GM10248 (cell line): ENCODE measurements around the gene PTOV1.

Experiments
- CTCF ChIA-PET: fragments of 300-600 bp; sonication (Branson Sonifier 250); formaldehyde crosslinking; extraction: SDS; loops from one replicate; lab custom pipeline; 2021; ENCODE audit warnings: antibody characterized with exemption; lab: Yijun Ruan, JAX
- POLR2A ChIA-PET: fragments of 350-650 bp; sonication (Branson Sonifier 250); formaldehyde crosslinking; extraction: SDS; loops from one replicate; lab custom pipeline; 2020; ENCODE audit warnings: antibody characterized with exemption; lab: Yijun Ruan, JAX
- DNase-seq: peaks from one replicate; pipeline ENCODE4 v3.0.0; 2012; ENCODE audit errors: extremely low spot score
- CTCF ChIP-seq: IDR thresholded peaks from 2 replicates; pipeline ENCODE4 v1.5.1; 2012; ENCODE audit warnings: mild to moderate bottlenecking, low read depth; ENCODE audit errors: extremely low read depth, missing control alignments, control extremely low read depth

PTOV1 gene

GRCh38 chr19:49823472-49823871, 27.5 kb upstream of the PTOV1 start:
- POLR2A ChIA-PET = no interaction called here
- no peak for DNase-seq
- CTCF ChIA-PET = interaction anchor here (1.2 kb wide), 1 partner anchor 21 kb away, joined by 3 read pairs; no protein-coding TSS in a partner anchor
- no peak for TF ChIP-seq CTCF

- ChIA-PET CTCF (interaction anchor here (1.2 kb wide), 1 partner anchor 20 kb away, joined by 3 read pairs; no protein-coding TSS in a partner anchor), POLR2A (no interaction called here)
- no peak for TF ChIP-seq CTCF
- DNase-seq = no peak
These were observed 26.3 kb upstream of the PTOV1 start for GRCh38 chr19:49824662-49825061.

GRCh38 chr19:49827034-49827433, 23.9 kb upstream of the PTOV1 start:
- DNase-seq = no peak
- no peak for TF ChIP-seq CTCF
- ChIA-PET CTCF (no interaction called here), POLR2A (no interaction called here)

- DNase-seq = no peak
- TF ChIP-seq CTCF = no peak
- ChIA-PET POLR2A (no interaction called here), CTCF (no interaction called here)
These were observed 21.8 kb upstream of the PTOV1 start for GRCh38 chr19:49829200-49829599.

GRCh38 chr19:49829721-49830120, 21.2 kb upstream of the PTOV1 start:
- CTCF ChIA-PET = no interaction called here
- POLR2A ChIA-PET = no interaction called here
- no peak for TF ChIP-seq CTCF
- no peak for DNase-seq

GRCh38 chr19:49830766-49831165, 20.2 kb upstream of the PTOV1 start:
- CTCF ChIA-PET = no interaction called here
- TF ChIP-seq CTCF = no peak
- DNase-seq = no peak
- POLR2A ChIA-PET = no interaction called here

GRCh38 chr19:49831592-49831991, 19.4 kb upstream of the PTOV1 start:
- no peak for TF ChIP-seq CTCF
- CTCF ChIA-PET = no interaction called here
- POLR2A ChIA-PET = no interaction called here
- no peak for DNase-seq
